GM12865 (cell line): ENCODE results near the gene ABHD5.

Experiments used
- DNase-seq: peaks from one replicate; pipeline ENCODE4 v3.0.0; 2010; ENCODE audit warnings: low read depth
- H3K4me3 ChIP-seq: 2 replicates; pipeline ENCODE4 v1.5.1; 2011; ENCODE audit warnings: mild to moderate bottlenecking, low read depth, low read length, control low read depth
- TF ChIP-seq, protein P1 (sequence below): IDR thresholded peaks from 2 replicates; pipeline ENCODE4 v1.5.1; 2011; ENCODE audit warnings: low read length, control low read depth, low read depth, inconsistent platforms; ENCODE audit not compliant: insufficient read depth; ENCODE audit errors: missing control alignments

The ABHD5 gene

DNA sequence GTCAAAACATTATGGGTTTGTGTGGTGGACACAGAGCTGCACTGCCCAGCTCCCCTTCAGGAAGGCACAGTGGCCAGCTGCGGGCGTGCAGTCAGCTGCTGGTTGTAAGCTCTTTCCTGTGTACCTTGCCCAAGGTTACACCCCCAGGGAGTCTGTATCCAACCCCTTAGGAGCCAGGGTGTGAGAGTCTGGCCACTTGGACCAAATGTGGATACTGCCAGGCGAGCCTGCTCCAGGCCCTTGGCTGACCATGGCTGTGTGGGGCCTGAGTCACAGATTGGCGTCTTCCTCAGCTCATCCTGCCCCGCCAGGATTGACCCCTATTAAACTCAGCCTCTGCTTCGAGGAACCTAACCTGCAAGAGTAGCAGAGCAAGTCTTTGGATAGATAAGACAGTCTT lies 56.9 kb downstream of the ABHD5 start:
- TF ChIP-seq, protein P1, sequence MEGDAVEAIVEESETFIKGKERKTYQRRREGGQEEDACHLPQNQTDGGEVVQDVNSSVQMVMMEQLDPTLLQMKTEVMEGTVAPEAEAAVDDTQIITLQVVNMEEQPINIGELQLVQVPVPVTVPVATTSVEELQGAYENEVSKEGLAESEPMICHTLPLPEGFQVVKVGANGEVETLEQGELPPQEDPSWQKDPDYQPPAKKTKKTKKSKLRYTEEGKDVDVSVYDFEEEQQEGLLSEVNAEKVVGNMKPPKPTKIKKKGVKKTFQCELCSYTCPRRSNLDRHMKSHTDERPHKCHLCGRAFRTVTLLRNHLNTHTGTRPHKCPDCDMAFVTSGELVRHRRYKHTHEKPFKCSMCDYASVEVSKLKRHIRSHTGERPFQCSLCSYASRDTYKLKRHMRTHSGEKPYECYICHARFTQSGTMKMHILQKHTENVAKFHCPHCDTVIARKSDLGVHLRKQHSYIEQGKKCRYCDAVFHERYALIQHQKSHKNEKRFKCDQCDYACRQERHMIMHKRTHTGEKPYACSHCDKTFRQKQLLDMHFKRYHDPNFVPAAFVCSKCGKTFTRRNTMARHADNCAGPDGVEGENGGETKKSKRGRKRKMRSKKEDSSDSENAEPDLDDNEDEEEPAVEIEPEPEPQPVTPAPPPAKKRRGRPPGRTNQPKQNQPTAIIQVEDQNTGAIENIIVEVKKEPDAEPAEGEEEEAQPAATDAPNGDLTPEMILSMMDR = no peak
- H3K4me3 ChIP-seq = no peak overlapping the region
- DNase-seq = no peak

DNA sequence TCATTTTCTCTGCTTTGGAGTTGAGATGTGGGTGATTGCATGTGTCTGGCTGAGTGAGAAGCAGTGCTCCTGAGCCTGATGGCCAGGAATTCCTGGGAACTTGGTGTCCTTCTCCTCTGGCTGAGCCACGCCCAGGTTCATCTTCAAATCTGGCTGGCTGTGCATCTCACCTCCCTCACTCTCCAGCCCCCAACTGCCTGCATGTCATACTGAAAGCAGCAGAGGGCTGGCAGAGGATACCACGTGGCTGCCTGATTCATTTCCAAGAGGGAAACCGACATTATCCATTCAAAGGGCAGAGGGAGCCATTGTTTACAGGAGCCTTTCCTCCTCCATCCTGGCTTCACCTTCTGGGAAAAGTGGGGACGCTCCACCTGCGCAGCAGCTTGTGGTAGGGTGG lies 57.4 kb downstream of the ABHD5 start:
- DNase-seq = no peak
- no peak overlapping the region for H3K4me3 ChIP-seq

DNA sequence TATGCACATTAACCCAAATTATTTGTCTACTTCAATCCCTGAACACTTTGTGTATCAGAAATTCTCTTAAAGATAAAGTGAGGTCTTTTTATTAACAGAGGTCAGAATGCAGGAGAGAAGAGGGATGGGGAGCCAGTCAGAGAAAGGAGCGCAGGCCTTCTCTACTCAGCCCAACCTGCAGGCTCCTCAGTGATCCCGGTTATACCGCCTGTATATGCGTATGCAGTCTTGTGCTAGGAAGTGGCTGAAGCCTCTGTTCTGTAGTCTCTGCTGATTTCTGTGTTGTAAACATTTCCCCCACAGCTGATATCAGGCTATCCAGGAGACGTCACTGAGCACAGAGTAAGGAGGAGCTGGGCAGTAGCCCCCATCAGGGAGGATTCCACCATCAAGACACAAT lies 57.9 kb downstream of the ABHD5 start:
- TF ChIP-seq, protein P1 = no peak
- no peak overlapping the region for H3K4me3 ChIP-seq
- DNase-seq = no peak

More for the DNA sequence above, 57.4 kb downstream of the ABHD5 start:
- TF ChIP-seq, protein P1 = no peak

DNA sequence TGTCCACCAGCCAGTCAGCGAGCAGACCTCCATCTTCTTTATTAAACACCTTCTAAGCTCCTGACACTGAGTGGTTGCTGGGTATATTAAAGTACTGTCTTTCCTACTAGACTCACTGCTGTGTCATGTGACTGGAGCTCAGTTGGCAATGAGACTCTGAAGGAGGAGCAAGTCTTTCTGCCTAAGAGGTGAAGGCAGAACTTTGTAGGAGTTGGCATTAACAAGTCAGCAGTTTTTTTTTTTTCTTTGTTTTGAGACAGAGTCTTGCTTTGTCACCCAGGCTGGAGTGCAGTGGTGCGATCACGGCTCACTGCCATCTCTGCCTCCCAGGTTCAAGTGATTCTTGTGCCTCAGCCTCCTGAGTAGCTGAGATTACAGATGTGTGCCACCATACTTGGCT lies 62.2 kb downstream of the ABHD5 start:
- DNase-seq = no peak
- no peak overlapping the region for H3K4me3 ChIP-seq
- TF ChIP-seq, protein P1 = no peak

DNA sequence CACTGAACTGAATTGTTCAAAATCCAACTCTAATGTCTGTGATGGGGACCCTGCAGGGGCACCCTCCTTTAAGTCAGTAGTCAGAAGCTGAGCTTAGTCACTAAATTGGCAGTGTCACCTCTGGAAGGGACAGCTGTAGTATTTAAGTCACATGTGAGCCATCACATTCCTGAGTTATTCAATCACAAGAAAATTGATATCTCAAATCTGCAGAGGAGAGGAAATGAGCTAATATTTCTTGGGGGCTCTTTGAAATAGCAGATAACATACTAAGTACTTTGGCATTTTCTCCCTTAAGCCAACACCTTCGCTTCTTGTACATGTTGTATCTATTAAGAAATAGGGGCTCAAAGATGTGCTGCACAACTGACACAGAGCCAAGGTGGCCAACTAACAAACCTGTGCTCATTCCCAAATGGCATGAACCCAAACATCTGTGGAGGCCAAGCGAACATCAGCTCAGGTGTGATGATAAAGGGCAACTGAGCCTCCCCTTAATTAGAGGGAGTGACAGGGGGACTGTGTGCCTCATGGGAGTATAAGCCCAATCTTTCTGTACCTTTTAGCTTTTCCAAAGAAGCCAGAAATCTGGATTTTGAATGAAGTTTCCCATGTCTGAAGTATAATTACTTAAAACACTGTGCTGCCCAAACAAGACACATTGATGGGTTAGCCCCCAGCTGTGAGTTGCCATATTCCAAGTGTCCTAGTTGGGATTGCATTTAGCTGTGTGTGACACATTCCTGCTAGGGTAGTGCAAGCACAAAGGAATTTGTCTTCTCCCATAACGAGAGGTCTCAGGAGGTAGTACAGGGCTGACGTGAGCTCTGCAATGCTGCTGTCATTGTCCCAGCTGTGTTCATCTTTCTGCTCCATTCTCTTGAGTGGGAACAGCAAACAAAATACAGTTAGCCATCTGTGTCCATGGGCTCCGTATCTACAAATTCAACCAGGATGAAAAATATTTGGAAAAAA lies 63.3 kb downstream of the ABHD5 start:
- H3K4me3 ChIP-seq = no peak overlapping the region
- TF ChIP-seq, protein P1 = no peak
- DNase-seq = no peak

DNA sequence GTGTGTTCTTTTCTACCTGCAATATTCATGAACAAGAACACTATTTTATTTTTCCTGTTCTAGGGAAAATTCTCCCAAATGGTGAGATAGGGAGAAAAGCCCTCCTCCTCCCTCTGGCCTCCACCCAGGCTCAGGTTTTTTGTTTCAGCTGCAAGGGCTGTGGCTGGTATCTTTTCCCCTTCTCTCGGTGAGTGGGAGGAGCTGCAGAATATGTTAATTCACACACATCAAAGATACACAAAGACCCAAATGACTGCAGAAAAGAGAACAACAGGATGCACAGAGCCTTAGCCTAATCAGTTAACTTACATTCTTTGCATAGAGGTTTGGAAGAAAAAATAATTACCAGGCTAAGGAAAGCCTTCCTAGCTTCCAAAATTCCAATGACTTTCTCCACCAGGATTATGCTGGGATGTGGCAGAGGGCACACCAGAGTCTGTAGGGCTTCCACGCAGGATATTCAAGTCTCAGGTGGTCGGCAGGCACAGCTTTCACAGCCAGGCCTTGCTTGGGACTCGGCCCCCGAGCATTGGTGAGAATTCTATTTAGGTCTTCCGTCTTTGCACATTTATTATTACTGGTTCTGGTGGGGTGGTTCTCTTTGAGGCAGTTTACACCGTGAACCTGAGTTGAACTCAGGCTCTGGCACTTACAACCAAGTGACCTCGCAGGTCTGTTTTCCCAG lies 64.9 kb downstream of the ABHD5 start:
- H3K4me3 ChIP-seq = no peak overlapping the region
- DNase-seq = no peak
- TF ChIP-seq, protein P1 = no peak
